Daoy (cell line): Measurements from ENCODE around the gene CD72. TPM values are rescaled to one million over a fixed set of nuclear protein-coding genes. Genes with fewer than 3 reads are reported as not detected.
A peak's percentile ranks its signal among the peaks of the same experiment; 100 is the strongest.
"Not testable (repeated sequence)": the region's sequence is repeated elsewhere in the genome, so short reads cannot be mapped to it uniquely, and the experiment has no call there.

ENCODE experiments used
- DNase-seq: peaks from one replicate; pipeline ENCODE4 v3.0.0-alpha.2; 2015; ENCODE audit warnings: low read depth
- total RNA-seq: library from RNA; depleted of rRNA; stranded (reverse); fragments of >200 nt; shearing (Covaris generic); gene quantifications from 2 replicates; pipeline ENCODE4 v1.2.3, GENCODE V29; 2014

Gene CD72
- total RNA-seq, 1 experiment from 2014 or later, result 1.7 TPM

DNA sequence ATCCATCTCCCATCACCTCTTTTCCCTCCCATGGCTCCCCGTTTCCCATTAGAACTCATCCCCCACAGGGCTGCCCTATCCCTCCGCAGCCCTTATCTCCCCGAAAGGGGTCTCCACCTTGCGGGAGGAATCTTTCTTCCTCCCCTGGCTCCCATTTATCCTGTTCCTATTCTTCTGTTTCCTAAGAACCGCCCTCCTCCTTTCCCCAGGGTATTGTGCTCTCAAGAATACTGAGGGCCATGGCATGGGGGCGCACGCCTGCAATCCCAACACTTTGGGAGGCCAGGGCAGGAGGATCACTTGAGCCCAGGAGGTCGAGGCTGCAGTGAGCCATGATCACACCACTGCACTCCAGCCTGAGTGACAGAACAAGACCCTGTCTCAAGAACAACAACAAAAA lies 665 bp downstream of the CD72 start:
- DNase-seq, result no peak

GRCh38 chr9:35616681-35617459 lies 1.3 kb downstream of the CD72 start:
- peak; percentile 72 for DNase-seq

- no peak for DNase-seq
Measured at GRCh38 chr9:35615981-35616680, 2.1 kb downstream of the CD72 start.

- no peak for DNase-seq
Measured at GRCh38 chr9:35612843-35613242, 5.4 kb downstream of the CD72 start.

- not testable (repeated sequence) for DNase-seq
Measured at GRCh38 chr9:35612066-35612465, 6.1 kb downstream of the CD72 start.

GRCh38 chr9:35611230-35611797 lies 6.9 kb downstream of the CD72 start:
- peak; percentile 47 for DNase-seq

- no peak for DNase-seq
Measured at GRCh38 chr9:35609820-35610163, 8.4 kb downstream of the CD72 start.

DNA sequence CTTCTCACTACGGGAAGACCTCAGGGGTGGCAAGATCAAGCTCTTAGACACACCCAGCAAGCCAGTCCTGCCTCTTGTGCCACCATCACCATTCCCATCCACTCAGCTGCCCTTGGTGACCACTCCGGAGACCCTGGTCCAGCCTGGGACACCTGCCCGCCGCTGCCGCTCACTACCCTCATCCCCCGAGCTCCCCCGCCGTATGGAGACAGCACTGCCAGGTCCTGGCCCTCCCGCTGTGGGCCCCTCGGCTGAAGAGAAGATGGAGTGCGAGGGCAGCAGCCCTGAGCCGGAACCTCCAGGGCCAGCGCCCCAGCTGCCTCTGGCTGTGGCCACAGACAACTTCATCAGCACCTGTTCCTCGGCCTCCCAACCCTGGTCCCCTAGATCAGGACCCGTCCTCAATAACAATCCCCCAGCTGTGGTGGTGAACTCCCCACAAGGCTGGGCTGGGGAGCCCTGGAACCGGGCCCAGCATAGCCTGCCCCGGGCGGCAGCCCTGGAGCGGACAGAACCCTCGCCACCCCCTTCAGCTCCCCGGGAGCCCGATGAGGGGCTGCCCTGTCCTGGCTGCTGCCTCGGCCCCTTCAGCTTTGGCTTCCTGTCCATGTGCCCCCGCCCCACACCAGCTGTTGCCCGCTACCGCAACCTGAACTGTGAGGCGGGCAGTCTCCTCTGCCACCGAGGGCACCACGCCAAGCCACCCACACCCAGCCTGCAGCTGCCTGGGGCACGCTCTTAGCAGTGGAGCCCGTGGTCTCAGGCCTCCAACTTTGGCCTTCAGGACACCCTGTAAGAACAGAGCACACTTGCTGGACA lies 9.0 kb downstream of the CD72 start:
- DNase-seq, result no peak

- no peak for DNase-seq
Measured at GRCh38 chr9:35608221-35608620, 10.0 kb downstream of the CD72 start.

DNA sequence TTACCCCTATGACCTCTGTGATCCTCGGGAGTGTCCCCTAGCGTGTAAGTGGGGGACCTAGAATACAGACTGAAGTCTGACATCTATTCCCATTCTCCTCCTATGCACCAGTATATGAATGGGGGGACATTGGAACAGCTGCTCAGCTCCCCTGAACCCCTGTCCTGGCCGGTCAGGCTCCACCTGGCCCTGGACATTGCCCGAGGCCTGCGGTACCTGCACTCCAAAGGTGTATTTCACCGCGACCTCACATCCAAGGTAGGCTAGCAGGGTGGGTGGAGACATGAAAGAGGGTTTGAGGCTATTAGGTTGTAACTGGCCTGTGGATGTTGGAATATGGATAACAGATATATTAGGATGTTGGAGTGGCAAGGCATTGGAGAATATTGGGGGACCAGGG lies 11.5 kb downstream of the CD72 start:
- no peak for DNase-seq

DNA sequence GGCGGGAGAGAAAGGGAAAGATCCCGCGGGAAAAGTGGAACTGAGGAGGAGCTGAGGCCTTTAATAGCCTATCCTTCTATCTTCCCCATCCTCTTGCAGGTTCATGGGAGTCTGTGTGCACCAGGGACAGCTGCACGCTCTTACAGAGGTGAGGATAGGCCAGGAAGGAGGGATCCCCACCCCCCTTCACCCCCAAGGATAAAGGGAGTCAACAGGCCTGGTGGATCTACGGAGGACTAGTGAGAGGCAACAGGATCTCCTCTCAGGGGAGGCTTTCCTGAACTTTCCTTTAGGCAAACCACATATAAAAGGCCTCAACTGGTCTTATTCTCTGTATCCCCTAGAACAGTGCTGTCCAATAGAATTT lies 12.1 kb downstream of the CD72 start:
- no peak for DNase-seq

GRCh38 chr9:35605351-35606137 lies 12.7 kb downstream of the CD72 start:
- DNase-seq, result peak; percentile 28

GRCh38 chr9:35604578-35605350 lies 13.4 kb downstream of the CD72 start, which contains the start of gene TESK1:
TESK1 (plus strand) TSS chr9:35605262; CDS start chr9:35605620, 358 bp downstream.
- peak; percentile 88 for DNase-seq

- peak; percentile 100 for DNase-seq
Measured at GRCh38 chr9:35603986-35604577, 14.1 kb downstream of the CD72 start.

- DNase-seq, result peak; percentile 23
Measured at GRCh38 chr9:35603506-35603985, 14.7 kb downstream of the CD72 start.

- no peak for DNase-seq
Measured at GRCh38 chr9:35599763-35600604, 18.2 kb downstream of the CD72 start.

- DNase-seq, result no peak
Measured at GRCh38 chr9:35598866-35599590, 19.2 kb downstream of the CD72 start.

DNA sequence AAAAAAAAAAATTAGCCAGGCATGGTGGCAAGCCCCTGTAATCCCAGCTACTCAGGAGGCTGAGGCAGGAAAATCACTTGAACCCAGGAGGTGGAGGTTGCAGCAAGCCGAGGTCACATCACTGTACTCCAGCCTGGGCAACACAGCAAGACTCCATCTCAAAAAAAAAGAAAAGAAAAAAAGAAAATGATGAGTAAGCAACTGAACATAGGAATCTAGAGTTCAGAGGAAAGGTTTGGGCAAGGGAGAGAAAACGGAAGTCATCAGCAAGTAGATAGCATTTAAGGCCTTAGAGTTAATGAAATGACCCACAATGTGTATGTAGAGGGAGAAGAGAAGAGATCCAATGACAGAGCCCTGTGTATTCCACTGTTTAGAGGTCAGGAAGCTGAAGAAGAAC lies 21.3 kb downstream of the CD72 start:
- not testable (repeated sequence) for DNase-seq
